DND-41 (cell line): ENCODE data around the gene CNIH2.

Source experiments
- ATAC-seq: fragments of 200-7000 bp; cut with Tn5 transposase; 3 replicates; pipeline ENCODE4 v1.9.1; 2021; ENCODE audit warnings: low read depth; ENCODE audit not compliant: insufficient read depth
- DNase-seq: peaks from one replicate; pipeline ENCODE4 v3.0.0-alpha.2; 2020
- H2AFZ ChIP-seq: 2 replicates; pipeline ENCODE4 v1.6.0; 2012; ENCODE audit warnings: low read depth, low read length
- H3K27ac ChIP-seq: 2 replicates; pipeline ENCODE4 v1.5.1; 2012; ENCODE audit warnings: low read length, inconsistent platforms
- H3K27me3 ChIP-seq: fragments of 200-600 bp; sonication (generic); 2 replicates; pipeline ENCODE4 v1.6.0; 2012; ENCODE audit warnings: low read length, mild to moderate bottlenecking, inconsistent platforms; ENCODE audit not compliant: insufficient read depth, poor library complexity
- H3K36me3 ChIP-seq: 2 replicates; pipeline ENCODE4 v1.5.1; 2012; ENCODE audit warnings: low read length, inconsistent platforms; ENCODE audit not compliant: insufficient read depth
- H3K4me1 ChIP-seq: 2 replicates; pipeline ENCODE4 v1.5.1; 2012; ENCODE audit warnings: mild to moderate bottlenecking, low read length; ENCODE audit not compliant: insufficient read depth
- H3K4me2 ChIP-seq: 2 replicates; pipeline ENCODE4 v1.6.0; 2012; ENCODE audit warnings: mild to moderate bottlenecking, moderate library complexity, low read length, inconsistent platforms; ENCODE audit not compliant: insufficient read depth
- H3K4me3 ChIP-seq, 2 experiments: fragments of 200-600 bp in 1 of 2; shearing (Covaris generic) in 1 of 2; 2 replicates each; pipeline ENCODE4 v1.5.1; 2012 to 2016; ENCODE audit warnings: inconsistent platforms in 2 of 2, low read length in 2 of 2, mild to moderate bottlenecking in 2 of 2, low read depth in 1 of 2, moderate library complexity in 1 of 2
- H3K79me2 ChIP-seq: 2 replicates; pipeline ENCODE4 v1.6.0; 2012; ENCODE audit warnings: low read length, inconsistent platforms; ENCODE audit not compliant: insufficient read depth
- H3K9ac ChIP-seq: 2 replicates; pipeline ENCODE4 v1.6.0; 2012; ENCODE audit warnings: low read depth, mild to moderate bottlenecking, inconsistent platforms, low read length, moderate library complexity
- H3K9me3 ChIP-seq: 2 replicates; pipeline ENCODE4 v1.5.1; 2012; ENCODE audit warnings: low read length, moderate library complexity, mild to moderate bottlenecking, inconsistent platforms; ENCODE audit not compliant: insufficient read depth, severe bottlenecking
- H4K20me1 ChIP-seq: 2 replicates; pipeline ENCODE4 v1.6.0; 2012; ENCODE audit warnings: low read length; ENCODE audit not compliant: insufficient read depth
- EZH2 ChIP-seq: IDR thresholded peaks from 3 replicates; pipeline ENCODE4 v1.6.1; 2012; ENCODE audit warnings: borderline replicate concordance, low read depth, mild to moderate bottlenecking, moderate library complexity, low read length, inconsistent platforms; ENCODE audit not compliant: severe bottlenecking
- TF ChIP-seq, protein P1 (sequence below): IDR thresholded peaks from 2 replicates; pipeline ENCODE4 v1.5.1; 2012; ENCODE audit warnings: borderline replicate concordance, low read length, moderate library complexity, mild to moderate bottlenecking; ENCODE audit not compliant: poor library complexity, severe bottlenecking; ENCODE audit errors: extremely low read depth

The CNIH2 gene

GRCh38 chr11:66266378-66267038 lies 11.5 kb upstream of the CNIH2 start:
- Histone ChIP-seq H3K27me3 (no peaks in the 10 kb centered on the region), H3K4me1 (peaks cover 32% of the 10 kb centered on the region), H3K4me2 (no peak overlapping the region), H3K36me3 (peaks cover 63% of the 10 kb centered on the region), H2AFZ (no peak overlapping the region), H3K9me3 (no peaks in the 10 kb centered on the region), H3K9ac (no peak overlapping the region), H3K79me2 (peaks cover 28% of the 10 kb centered on the region), H3K27ac (no peak overlapping the region), H3K4me3 (no peak overlapping the region), H4K20me1 (peaks cover 35% of the 10 kb centered on the region)
- DNase-seq (no peak), ATAC-seq (no peak)
- TF ChIP-seq, protein P1, sequence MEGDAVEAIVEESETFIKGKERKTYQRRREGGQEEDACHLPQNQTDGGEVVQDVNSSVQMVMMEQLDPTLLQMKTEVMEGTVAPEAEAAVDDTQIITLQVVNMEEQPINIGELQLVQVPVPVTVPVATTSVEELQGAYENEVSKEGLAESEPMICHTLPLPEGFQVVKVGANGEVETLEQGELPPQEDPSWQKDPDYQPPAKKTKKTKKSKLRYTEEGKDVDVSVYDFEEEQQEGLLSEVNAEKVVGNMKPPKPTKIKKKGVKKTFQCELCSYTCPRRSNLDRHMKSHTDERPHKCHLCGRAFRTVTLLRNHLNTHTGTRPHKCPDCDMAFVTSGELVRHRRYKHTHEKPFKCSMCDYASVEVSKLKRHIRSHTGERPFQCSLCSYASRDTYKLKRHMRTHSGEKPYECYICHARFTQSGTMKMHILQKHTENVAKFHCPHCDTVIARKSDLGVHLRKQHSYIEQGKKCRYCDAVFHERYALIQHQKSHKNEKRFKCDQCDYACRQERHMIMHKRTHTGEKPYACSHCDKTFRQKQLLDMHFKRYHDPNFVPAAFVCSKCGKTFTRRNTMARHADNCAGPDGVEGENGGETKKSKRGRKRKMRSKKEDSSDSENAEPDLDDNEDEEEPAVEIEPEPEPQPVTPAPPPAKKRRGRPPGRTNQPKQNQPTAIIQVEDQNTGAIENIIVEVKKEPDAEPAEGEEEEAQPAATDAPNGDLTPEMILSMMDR: no peak
- TF ChIP-seq EZH2: no peak

GRCh38 chr11:66267039-66267378 lies 11.0 kb upstream of the CNIH2 start:
- H3K27me3 ChIP-seq: no peaks in the 10 kb centered on the region
- no peak overlapping the region for H3K27ac ChIP-seq
- TF ChIP-seq, protein P1: no peak
- TF ChIP-seq EZH2: no peak
- peak overlapping the region; percentile 93 for H3K4me2 ChIP-seq
- H3K9ac ChIP-seq: no peak overlapping the region
- peaks cover 32% of the 10 kb centered on the region for H3K4me1 ChIP-seq
- H3K9me3 ChIP-seq: no peaks in the 10 kb centered on the region
- no peak overlapping the region for H2AFZ ChIP-seq
- H4K20me1 ChIP-seq: peaks cover 35% of the 10 kb centered on the region
- no peak for ATAC-seq
- DNase-seq: no peak
- H3K4me3 ChIP-seq: peak overlapping the region in 1 of 2 experiments; percentile 96; a peak in 1 of 4 replicates
- H3K79me2 ChIP-seq: peaks cover 33% of the 10 kb centered on the region
- peaks cover 63% of the 10 kb centered on the region for H3K36me3 ChIP-seq

GRCh38 chr11:66267379-66268243 lies 10.4 kb upstream of the CNIH2 start:
- Histone ChIP-seq H3K27ac (peak overlapping the region; percentile 87), H3K4me1 (peaks cover 32% of the 10 kb centered on the region), H3K79me2 (peaks cover 33% of the 10 kb centered on the region), H3K4me2 (peak overlapping the region; percentile 93), H3K36me3 (peaks cover 63% of the 10 kb centered on the region), H3K9me3 (no peaks in the 10 kb centered on the region), H2AFZ (peak overlapping the region; percentile 85), H3K9ac (peak overlapping the region; percentile 97), H3K27me3 (no peaks in the 10 kb centered on the region), H4K20me1 (peaks cover 37% of the 10 kb centered on the region), H3K4me3 (peak overlapping the region; percentile 41 to 96)
- peak; percentile 87 for DNase-seq
- peak; percentile 66 for ATAC-seq
- TF ChIP-seq EZH2: no peak
- TF ChIP-seq, protein P1: peak; percentile 37
